D721Med (cell line): ENCODE measurements around the gene DVL1.
A peak's percentile ranks its signal among the peaks of the same experiment; 100 is the strongest.

ENCODE experiments used
- DNase-seq: peaks from one replicate; pipeline ENCODE4 v3.0.0; 2011; ENCODE audit warnings: low spot score; ENCODE audit not compliant: insufficient read length
- FAIRE-seq: peaks from 2 replicates; lab custom pipeline; 2011; peaks lifted over from hg19 to GRCh38; lab: Jason Lieb, UNC
- TF ChIP-seq, protein P1 (sequence below): IDR thresholded peaks from 2 replicates; pipeline ENCODE4 v1.5.1; 2012; ENCODE audit warnings: mild to moderate bottlenecking, control low read depth; ENCODE audit not compliant: insufficient read depth; ENCODE audit errors: missing control alignments

Gene DVL1

DNA sequence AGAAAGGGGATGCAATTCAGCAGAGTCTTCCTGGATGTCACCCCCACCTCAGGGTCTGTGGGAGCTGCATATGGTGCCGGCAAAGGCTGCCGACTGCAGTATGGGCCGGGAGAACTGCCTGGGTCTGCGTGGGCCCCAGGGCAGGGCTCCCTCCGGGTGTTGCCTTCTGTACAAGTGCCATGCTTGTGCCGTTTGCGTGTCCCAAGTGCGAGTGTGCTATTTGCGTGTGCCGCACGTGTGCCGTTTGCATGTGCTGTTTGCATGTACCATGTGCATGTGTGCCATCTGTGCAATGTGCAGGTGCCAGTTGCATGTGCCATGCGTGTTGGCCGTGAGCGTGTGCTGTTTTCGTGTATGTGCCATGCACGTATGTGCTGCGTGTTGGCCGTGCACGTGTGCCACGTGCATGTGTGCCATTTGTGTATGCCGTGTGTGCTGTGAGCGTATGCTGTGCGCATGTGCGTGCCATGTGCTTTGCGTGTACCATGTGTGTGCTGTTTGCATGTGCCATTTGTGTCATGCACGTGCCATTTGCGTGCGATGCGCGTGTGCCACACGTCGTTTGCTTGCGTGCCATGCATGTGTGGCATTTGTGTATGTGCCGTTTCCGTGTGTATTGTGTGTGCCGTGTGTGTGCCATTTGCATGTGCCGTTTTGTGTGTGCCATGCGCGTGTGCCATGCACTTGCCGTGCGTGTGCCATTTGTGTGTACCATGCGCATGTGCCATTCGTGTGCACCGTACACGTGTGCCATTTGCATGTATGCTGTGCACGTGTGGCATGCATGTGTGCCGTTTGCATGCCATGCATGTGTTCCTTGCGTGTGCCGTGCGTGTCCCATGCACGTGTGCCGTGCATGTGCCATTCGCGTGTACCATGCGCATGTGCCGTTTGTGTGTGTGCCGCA is 19.7 kb downstream of the DVL1 start:
- no peak for FAIRE-seq
- no peak for DNase-seq
- TF ChIP-seq, protein P1, sequence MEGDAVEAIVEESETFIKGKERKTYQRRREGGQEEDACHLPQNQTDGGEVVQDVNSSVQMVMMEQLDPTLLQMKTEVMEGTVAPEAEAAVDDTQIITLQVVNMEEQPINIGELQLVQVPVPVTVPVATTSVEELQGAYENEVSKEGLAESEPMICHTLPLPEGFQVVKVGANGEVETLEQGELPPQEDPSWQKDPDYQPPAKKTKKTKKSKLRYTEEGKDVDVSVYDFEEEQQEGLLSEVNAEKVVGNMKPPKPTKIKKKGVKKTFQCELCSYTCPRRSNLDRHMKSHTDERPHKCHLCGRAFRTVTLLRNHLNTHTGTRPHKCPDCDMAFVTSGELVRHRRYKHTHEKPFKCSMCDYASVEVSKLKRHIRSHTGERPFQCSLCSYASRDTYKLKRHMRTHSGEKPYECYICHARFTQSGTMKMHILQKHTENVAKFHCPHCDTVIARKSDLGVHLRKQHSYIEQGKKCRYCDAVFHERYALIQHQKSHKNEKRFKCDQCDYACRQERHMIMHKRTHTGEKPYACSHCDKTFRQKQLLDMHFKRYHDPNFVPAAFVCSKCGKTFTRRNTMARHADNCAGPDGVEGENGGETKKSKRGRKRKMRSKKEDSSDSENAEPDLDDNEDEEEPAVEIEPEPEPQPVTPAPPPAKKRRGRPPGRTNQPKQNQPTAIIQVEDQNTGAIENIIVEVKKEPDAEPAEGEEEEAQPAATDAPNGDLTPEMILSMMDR, result no peak

DNA sequence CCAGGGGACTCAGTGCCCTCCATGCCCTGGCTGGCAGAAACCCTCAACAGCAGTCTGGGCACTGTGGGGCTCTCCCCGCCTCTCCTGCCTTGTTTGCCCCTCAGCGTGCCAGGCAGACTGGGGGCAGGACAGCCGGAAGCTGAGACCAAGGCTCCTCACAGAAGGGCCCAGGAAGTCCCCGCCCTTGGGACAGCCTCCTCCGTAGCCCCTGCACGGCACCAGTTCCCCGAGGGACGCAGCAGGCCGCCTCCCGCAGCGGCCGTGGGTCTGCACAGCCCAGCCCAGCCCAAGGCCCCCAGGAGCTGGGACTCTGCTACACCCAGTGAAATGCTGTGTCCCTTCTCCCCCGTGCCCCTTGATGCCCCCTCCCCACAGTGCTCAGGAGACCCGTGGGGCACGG is 21.0 kb downstream of the DVL1 start:
- DNase-seq (no peak), FAIRE-seq (no peak)
- TF ChIP-seq, protein P1, result no peak

DNA sequence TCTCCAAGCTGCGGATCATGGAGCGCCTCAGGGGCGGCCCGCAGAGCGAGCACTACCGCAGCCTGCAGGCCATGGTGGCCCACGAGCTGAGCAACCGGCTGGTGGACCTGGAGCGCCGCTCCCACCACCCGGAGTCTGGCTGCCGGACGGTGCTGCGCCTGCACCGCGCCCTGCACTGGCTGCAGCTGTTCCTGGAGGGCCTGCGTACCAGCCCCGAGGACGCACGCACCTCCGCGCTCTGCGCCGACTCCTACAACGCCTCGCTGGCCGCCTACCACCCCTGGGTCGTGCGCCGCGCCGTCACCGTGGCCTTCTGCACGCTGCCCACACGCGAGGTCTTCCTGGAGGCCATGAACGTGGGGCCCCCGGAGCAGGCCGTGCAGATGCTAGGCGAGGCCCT is 21.9 kb downstream of the DVL1 start:
- DNase-seq (no peak), FAIRE-seq (no peak)
- TF ChIP-seq, protein P1, result no peak

DNA sequence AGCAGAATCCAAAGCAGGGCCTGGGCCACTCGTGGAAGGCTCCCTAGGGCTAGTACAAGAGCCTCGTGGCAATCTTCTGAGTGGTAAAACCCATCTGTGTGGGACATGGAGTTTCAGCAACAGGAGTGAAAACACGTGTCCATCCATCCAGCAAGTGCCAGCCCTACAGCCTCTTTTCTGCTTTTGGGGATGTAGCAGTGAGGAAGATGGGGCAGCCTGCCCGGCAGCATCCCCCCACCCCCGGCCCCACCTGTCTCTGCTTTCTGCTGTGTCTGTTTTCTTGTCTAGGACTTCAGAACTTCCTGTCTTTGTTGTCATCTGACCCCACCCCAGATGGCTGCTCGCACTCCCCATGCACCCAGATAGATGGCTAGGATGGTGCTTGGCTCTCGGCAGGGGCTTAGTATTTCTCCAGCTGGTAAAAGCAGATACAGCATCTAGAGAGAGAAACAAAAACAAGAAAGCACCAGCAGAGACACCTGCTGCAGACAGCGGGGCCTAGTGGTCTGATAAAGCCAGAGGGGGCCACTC is 23.1 kb downstream of the DVL1 start:
- TF ChIP-seq, protein P1, result no peak
- DNase-seq (no peak), FAIRE-seq (no peak)

DNA sequence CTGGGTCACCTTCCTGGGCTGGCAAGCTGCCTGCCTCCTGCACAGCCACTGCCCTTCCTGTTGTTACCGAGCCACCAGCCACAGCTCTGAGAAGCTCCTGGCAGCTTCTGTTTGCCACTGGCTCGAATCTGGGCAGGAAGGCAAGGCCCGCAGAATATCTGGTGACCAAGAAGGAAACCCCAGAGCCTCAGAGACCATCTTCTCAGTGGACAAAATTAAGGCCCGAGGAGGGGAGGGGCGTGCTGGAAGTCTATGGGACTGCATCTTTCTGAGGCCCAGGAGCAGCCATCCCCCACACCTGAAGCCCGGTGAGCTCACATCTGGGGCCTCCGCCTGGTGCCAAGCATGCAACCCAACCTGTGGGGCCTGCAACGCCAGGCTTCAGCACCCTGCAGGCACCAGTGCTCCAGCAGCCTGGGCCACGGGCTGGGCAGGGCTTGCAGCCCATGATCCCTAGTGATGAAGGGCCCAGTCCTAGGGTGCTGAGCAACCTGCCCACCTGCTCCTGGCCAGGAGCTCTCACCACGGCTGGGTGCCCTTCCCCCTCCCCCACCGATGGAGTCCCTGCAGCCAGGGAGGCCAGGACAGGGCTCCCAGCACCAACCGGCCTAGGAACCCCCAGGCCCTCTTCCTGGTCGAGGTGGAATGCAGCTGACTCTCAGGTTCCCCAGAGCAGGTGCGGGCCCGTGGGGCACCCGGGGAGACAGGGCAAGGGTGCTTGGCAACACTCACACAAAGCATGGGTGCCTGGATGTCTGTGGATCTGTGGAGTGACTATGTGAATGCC is 23.7 kb downstream of the DVL1 start:
- FAIRE-seq (no peak), DNase-seq (no peak)
- TF ChIP-seq, protein P1, result no peak

DNA sequence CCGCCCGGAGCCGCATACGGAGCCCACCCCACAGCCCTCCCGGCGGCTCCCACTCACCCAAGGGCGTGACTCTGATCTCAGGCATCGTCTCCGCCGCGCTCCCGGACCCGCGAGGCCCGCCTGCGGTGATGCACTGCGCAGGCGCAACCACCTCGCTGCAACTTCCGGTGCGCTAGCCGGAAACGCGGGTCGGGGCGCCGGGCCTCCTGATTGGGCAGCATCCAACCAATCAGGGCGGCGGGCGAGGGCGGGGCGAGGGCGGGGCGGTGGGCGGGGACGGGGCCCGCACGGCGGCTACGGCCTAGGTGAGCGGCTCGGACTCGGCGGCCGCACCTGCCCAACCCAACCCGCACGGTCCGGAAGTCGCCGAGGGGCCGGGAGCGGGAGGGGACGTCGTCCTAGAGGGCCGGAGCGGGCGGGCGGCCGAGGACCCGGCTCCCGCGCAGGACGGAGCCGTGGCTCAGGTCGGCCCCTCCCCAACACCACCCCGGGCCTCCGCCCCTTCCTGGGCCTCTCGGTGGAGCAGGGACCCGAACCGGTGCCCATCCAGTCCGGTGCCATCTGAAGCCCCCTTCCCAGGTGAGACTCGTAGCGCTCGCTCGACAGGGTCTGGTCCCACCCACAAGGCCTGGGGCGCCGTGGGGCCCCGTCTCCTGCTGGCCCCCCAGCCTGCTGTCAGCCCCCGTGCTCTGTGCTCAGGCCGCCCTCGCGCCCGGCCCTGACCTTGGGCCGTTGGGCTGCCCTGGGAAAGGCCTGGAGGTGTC is 24.5 kb downstream of the DVL1 start, which contains the start of the genes CPTP and INTS11:
Gene CPTP (plus strand): TSS at position 279 of the 764 bp plus-strand sequence. CDS start 2,109 bp downstream, outside the sequence.
Gene INTS11 (minus strand): TSS at position 137 of the 764 bp plus-strand sequence. CDS start 52 bp downstream, at position 85.
- DNase-seq, result peak; percentile 48
- no peak for FAIRE-seq
- TF ChIP-seq, protein P1, result no peak
